NCI-H2227 treated with DMSO at 0.1 percent for 48 hours (cell line): Measurements from ENCODE around the gene NTNG2.

Source experiments
- DNase-seq: peaks from one replicate; lab custom pipeline; 2025; lab: John Stamatoyannopoulos, UW

The NTNG2 gene

GRCh38 chr9:132172185-132172584, 10.3 kb downstream of the NTNG2 start:
- DNase-seq, result no peak

GRCh38 chr9:132175431-132175830, 13.6 kb downstream of the NTNG2 start:
- DNase-seq, result no peak

GRCh38 chr9:132176338-132176737, 14.5 kb downstream of the NTNG2 start:
- DNase-seq, result no peak

DNA sequence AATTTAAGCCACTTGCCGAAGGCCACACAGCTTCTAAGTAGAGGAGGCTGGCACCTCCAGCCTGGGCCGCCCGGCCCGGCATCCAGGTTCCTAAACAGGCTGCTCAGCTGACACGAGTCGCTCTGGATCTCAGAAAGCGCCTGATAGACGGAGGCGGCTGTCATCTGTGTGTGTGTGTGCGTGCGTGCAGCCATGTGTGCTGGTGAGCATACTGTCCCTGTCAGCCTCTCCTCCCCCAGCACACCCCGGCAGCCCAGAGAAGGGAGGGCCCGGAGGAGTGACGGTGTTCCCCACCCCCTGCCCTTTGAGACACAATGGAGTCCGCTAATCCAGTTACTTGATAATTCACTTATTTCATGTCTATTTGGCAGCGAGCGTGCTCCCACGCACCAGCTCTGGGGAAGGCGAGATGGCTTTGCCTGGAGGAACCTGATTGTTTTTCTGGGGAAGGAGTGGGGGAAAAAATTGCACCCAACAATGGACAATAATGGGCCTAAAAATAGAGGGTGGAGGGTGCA, 20.0 kb downstream of the NTNG2 start:
- DNase-seq, result peak; percentile 44

- DNase-seq, result no peak
Observed at GRCh38 chr9:132182314-132183091, 20.6 kb downstream of the NTNG2 start.

GRCh38 chr9:132183134-132183533, 21.3 kb downstream of the NTNG2 start:
- no peak for DNase-seq

DNA sequence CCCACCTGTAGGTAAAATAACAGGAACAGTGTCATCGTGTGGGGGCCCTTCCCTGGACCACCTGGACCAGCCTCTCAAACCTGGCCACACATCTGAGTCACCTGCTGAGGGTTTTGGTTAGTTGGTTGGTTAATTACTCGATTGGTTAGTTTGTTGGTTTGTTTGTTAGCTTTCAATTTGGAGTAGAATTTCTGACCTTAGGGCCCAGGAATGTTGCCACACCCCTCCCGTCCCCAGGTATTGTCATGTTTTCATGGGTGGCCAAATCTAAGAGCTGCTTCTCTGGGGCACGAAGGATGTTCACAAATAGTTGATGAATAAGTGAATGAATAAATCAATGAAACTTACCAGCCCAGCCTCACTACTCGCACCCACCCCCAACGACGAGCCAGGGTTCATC, 21.9 kb downstream of the NTNG2 start:
- DNase-seq, result no peak

DNA sequence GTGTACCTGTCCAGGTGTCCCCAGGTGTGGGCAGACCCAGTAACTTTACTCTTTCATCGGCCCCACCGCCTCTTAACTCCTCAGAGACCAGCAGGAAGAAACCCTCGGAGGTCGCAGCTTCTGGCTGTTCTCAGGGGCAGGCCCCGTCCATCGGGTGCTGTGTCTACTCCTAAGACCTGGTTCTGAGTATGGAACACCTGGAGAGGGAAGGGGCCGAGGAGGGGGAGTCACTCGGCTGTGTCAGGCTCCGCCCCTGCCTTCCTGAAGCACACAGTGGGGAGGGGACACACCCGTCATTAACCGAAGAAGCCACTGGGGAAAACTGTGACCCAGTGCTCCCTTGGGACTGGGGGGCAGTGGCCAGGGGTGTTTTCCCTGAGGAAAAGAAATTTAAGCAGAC, 22.3 kb downstream of the NTNG2 start:
- DNase-seq, result no peak

- DNase-seq, result no peak
Observed at GRCh38 chr9:132185073-132186009, 23.5 kb downstream of the NTNG2 start.

GRCh38 chr9:132187121-132187620, 25.3 kb downstream of the NTNG2 start:
- DNase-seq, result peak; percentile 31

DNA sequence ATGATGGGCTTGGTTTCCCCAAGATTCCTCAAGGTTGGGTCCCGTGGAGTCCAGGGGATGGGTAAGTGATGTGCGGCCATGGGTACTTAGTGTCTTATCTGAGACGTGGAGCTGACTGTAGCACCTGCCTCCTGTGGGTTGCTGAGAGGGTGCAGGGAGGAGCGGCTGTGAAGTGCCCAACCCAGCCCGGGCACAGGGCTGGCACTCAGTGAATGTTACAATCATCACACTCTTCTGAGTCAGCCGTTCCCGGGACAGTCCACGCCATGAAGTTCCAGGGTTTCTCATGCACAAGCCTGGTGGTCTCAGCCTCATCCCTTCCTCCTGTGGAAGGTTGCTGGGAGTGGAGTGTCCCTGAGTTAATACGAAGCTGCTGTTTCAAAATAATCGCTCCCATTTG, 29.1 kb downstream of the NTNG2 start:
- DNase-seq, result no peak

DNA sequence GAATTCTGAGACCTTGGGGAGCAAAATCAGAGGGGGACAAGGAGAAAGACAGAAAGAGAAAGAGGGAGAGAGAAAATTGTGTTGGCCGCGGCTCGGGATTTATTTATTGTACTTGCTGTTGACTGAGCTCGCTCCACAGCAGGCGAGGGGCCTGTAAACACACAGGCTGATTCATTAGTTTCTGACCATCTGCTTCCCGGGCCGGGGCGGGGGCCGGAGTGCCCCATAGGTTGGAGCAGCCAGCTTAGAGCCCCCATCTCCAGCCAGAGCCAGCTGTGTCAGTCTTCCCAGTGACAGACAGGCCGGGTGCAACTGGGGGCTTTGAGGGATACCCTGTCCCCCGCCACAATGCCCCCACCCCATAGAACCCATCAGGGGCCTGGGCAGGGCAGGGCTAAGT, 30.9 kb downstream of the NTNG2 start:
- DNase-seq, result no peak

DNA sequence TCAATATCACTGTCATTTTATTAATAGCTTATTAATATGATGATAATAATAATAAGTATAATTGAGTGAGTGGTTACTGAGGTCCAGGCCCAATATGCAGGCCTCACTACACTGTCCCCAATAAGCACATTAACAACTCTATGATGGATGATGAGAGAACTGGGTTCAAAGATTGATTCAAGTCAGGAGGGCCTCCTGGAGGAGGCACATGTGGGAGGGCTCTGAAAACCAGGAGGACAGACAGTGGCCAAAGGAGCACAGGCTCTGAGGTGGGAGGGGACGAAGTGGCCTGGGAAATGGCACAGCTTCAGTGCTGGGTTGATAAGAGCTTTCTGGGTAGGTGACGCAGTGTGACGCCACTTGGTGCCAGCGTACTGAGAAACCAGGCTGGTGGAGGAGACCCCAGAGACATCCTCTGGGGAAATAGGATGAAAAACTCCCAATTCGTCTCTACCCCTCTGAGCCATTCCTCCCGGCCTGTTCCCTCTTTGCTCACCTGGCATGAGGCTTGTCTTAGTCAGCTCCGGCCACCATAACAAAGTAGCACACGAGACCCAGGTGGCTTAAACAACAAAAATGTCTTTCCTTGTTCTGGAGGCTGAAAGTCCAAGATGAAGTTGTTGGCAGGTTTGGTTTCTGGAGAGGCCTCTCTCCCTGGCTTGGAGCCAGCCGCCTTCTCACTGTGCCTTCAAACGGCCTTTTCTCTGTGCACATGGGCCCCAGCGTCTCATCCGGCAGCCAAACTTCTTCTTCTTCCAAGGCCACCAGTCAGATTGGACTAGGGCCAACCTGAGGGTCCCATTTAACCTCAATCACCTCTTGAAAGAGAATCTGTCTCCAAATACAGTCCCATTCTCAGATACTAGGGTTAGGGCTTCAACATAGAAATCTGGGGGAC, 31.6 kb downstream of the NTNG2 start:
- no peak for DNase-seq

DNA sequence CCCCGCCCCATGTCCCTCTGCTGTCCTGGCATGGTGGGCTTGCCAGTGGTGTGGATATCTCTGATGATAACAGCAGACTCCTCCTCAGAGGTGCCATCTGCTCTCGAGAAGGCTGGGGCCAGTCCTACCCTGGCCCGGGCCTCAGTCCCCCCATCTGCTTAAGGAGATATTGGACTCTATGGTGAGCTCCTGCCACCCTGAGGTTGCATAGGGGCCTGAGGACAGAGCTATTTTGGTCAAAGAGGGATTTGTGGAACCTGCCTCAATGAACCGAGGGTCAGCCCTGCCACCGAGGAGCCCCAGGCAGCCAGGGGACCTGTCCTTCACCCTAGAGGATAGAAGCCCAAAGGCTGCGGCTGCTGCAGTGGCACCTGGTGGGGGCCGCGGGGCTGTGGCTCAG, 32.6 kb downstream of the NTNG2 start:
- DNase-seq, result no peak

DNA sequence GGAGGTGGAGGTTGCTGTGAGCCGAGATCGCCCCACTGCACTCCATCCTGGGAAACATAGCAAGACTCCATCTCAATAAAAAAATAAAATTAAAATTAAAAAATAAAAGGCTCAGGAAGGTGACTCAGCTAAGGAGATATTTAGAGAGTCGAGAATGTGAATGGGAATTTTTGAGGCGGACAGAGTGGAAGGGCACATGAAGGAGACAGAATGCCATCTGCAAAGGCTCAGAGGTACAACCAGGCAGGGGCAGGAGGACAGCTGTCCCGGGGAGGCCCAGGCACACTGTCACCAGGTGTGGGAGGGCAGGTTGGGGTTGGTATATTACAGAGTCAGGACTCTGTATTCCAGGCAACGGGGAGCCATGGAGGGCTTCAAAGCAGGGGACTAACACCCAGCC, 35.5 kb downstream of the NTNG2 start:
- DNase-seq, result no peak

DNA sequence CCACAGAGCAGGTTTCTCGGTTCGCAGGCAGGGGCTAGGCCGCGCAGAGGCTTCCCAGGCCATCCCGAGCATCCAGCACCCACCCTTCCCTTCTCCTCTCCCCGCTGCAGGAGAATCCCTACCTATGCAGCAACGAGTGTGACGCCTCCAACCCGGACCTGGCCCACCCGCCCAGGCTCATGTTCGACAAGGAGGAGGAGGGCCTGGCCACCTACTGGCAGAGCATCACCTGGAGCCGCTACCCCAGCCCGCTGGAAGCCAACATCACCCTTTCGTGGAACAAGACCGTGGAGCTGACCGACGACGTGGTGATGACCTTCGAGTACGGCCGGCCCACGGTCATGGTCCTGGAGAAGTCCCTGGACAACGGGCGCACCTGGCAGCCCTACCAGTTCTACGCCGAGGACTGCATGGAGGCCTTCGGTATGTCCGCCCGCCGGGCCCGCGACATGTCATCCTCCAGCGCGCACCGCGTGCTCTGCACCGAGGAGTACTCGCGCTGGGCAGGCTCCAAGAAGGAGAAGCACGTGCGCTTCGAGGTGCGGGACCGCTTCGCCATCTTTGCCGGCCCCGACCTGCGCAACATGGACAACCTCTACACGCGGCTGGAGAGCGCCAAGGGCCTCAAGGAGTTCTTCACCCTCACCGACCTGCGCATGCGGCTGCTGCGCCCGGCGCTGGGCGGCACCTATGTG, 36.1 kb downstream of the NTNG2 start:
- DNase-seq, result no peak

GRCh38 chr9:132199056-132199455, 37.2 kb downstream of the NTNG2 start:
- DNase-seq, result no peak

DNA sequence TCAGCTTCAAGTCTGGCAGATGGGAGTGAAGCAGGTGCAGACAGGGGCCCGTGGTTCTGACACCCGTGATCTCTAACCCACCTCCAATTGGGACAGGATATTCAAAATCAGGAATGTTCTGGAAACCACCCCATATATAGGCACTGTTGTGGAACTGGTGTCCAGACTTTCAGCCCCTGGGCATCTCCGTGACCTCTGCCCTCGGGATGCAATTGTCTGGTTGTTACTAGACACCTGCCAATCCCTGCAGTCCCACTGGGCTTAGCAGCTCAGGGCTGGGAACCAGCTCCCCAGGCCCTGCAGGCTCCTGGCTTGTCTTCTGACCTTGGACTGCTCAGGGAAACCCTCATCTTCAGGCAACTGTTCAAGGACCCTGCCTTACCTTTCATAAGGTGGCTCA, 38.8 kb downstream of the NTNG2 start:
- DNase-seq, result no peak

DNA sequence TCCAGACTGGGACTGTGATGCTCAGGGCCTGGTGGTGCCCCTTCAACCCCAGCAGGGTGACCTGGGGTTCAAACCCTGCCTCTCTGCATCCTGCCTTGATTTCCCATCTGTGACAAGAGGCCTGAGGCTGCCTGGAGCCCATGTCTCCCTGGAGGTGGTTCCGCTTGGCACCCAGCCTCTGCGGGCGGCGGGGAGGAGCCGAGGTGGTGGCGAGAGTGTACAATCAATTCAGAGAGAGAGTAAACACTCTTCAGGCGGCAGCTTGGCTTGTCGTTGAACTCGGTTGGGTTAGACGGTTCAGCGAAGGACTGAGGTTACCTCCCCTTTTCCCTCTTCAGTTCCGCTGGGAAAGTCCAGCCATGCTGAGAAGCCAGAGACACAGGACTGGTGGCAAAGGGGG, 39.3 kb downstream of the NTNG2 start:
- DNase-seq, result no peak

DNA sequence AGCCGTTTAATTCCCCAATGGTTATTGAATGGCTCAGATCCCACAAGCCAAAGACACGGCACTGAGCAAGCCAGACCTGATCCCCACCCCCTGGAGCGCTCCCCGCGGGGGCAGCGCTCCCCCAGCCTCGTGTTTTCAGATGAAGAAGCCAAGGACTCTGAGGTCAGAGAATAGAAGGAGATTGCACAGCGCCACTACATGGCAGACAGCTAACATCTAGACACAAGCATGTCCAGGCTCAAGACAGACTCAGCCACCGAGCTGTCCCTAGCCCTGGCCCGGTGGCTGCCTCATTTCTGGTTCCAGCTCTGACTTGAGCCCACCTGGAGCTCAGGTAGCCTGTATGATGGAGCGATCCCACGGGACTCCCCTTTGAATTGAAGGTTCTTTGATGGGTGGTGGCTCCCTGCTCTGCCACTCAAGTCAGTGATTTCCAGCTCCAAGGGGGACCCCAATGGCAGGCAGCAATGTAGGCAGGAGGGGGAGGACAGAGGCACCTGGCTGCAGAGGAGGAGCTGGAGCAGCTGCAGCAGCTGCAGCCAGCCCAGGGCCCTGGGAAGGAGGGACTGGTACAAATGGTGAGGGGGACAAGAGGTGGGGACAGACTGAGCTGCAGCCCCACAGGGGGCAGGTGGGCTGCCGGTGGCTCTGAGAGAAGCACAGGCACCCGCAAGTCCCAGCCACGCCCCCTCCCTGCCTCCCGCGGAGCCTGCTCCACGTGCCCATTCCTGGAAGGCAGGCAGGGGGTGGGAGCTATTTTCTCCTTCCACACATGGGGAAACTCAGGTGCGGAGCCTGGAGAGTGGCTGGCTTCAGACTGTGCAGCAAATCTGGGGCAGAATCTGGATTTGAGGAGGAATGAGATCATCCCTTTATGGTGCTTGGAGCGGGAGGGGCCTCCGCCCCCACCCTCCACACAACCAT, 40.2 kb downstream of the NTNG2 start:
- DNase-seq, result no peak
